Nasal cavity respiratory epithelium epithelial cell of viscerocranial mucosa (primary cell): ENCODE results near the gene LRRN3. TPM values are rescaled to one million over a fixed set of nuclear protein-coding genes. Genes with fewer than 3 reads are reported as not detected.

Experiments used
- total RNA-seq: library from RNA; depleted of rRNA; stranded (reverse); fragments of >200 nt; gene quantifications from 2 replicates; pipeline ENCODE4 v1.2.3, GENCODE V29; 2014

The LRRN3 gene
- not detected in 2 replicates for total RNA-seq

GRCh38 chr7:111090846-111091245 is at the start of gene LRRN3:
Gene LRRN3 (plus strand): TSS chr7:111091127. CDS start chr7:111122773, 31,646 bp downstream.

